ENCODE measurements around the gene CAPN15.

GRCh38 chr16:580946-581498 lies 53.5 kb downstream of the CAPN15 start:
- TF ChIP-seq RAD21 (IDR thresholded peaks at IDR 0.05; ENCODE audit: low read depth) (no peak), REST (IDR thresholded peaks at IDR 0.05; ENCODE audit: low read depth) (no peak), EGR1 (IDR thresholded peaks at IDR 0.05) (no peak)

All from Ishikawa (cell line).